AG09309 (cell line): Measurements from ENCODE around the gene TARM1.

ENCODE experiments used
- DNase-seq: peaks from one replicate; pipeline ENCODE4 v3.0.0-alpha.2; 2010; ENCODE audit warnings: low read depth
- H3K4me3 ChIP-seq: 2 replicates; pipeline ENCODE4 v1.5.1; 2011; ENCODE audit warnings: mild to moderate bottlenecking, low read depth, low read length, moderate library complexity; ENCODE audit not compliant: control insufficient read depth
- CTCF ChIP-seq: IDR thresholded peaks from 2 replicates; pipeline ENCODE4 v1.5.1; 2011; ENCODE audit warnings: mild to moderate bottlenecking, low read depth, low read length, inconsistent platforms; ENCODE audit not compliant: insufficient read depth, control insufficient read depth; ENCODE audit errors: missing control alignments

Gene TARM1

DNA sequence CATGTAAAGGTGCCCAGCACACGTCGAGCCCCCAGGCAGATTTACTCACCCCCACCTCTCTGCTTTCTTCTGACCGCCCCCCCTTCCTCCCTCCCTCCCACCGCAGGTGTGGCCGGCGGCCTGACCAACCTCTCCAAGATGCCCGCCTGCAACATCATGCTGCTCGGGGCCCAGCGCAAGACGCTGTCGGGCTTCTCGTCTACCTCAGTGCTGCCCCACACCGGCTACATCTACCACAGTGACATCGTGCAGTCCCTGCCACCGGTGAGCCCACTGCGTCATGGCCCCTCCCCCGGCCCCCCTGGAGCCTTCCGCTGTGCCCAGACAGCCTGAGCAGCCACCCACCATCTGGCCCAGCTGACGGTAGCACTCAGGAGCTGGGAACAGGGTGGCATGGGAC is 43.2 kb upstream of the TARM1 start:
- no peak for TF ChIP-seq CTCF
- no peak for DNase-seq
- H3K4me3 ChIP-seq: no peak overlapping the region

GRCh38 chr19:54123682-54124081 is 42.5 kb upstream of the TARM1 start:
- no peak overlapping the region for H3K4me3 ChIP-seq
- no peak for TF ChIP-seq CTCF
- no peak for DNase-seq

DNA sequence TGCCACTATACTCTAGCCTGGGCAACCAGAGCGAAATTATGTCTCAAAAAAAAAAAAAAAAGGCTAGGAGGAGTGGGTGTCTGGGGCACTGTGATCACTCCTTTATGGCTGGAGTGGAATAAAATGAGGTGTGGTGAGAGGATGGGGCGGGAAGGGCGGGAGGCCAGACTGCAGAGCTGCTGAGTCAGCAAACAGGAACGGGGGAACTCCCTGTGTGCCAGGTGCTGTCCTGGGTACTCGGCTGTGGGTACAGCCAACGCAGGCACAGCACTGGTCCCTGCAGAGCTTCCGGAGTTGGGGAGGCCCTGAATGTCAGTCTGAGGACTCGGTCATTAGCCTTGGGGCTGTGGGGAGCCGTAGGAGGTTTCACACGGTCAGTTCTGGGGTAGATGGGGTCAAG is 40.1 kb upstream of the TARM1 start:
- TF ChIP-seq CTCF: no peak
- DNase-seq: no peak
- no peak overlapping the region for H3K4me3 ChIP-seq

DNA sequence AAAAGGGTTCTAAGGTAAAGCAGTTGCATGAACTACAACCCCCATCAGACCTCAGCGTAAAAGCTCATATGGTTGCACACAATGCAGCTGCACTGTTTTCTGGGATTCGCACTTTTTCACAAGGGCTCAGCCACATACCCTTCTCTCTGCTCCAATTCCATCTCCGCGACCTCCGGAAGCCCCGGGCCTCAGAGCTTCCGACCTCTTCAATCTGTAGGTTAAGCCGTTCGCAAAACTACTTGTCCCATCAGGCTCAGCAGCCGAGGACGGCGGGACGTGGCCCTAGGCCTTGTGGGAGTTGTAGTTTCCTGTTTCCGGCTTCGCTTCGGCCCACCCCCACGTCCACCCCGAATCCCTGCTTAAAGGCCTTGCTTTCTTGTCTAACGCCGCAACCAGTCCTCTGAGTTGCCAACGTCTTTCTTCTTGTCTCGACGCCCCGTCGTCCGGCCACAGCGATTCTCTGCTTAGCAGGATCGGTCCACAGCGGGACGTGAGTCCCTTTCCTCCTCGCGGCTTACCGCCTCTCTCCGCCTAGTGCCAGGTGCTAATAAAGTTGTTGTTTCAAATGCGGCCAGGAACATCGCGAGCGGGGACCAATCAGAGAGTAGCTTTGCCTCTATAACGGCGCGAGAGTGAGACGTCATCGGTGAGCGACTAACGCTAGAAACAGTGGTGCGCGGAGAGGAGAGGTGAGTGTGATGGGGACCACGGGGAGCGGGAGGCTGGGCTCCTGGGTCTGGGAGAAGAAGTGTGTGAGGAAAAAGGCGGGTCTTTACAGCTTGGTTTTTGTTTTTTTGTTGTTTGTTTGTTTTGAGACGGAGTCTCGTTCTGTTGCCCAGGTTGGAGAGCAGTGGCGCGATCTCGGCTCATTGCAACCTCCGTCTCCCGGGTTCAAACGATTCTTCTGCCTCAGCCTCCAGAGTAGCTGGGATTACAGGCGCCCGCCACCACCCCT is 34.2 kb upstream of the TARM1 start, which contains the start of the genes PRPF31 and TFPT:
PRPF31 (plus strand) TSS at position 646 of the 955 bp plus-strand sequence. CDS start 2,525 bp downstream, outside the sequence.
TFPT (minus strand) TSS at position 549 of the 955 bp plus-strand sequence; CDS start at position 161, 388 bp downstream.
- H3K4me3 ChIP-seq: peak within 1 kb of the TSS; percentile 78
- DNase-seq: peak; percentile 92
- TF ChIP-seq CTCF: no peak

DNA sequence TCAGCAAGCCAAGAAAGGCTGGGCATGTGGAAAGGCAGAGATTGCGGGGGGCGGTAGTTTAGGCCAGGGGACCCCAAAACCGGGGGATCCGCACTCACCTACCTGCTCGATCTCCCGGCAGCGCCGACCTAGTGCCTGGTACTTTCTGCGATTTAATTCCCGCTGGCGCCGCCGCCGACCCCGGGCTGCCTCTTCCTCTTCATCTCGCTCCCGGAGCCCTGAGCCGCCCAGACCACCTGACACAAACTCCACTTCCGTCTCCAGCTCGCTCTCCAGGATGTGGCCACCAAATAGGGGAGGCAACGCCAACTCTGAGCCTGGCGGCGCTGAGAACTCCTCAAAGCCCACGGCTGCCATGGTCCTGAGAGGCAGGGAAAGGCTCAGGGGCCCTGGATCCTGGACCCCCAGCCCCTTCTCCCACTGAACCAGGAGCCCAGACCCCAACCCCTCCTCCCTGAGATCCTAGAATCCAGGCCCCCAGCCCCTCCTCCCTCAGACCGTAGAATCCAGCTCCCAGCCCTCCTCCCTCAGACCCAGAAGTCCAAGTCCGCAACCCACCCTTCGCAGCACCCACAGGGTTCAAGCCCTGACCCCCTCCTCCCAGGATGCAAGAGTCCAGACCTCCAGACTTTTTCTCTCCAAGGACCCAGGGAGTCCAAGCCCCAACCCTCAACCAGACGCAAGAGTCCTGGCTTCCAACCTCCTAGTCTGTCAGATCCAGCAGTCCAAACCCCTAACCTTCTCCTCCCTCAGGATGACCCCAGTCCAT is 33.4 kb upstream of the TARM1 start:
- DNase-seq: no peak
- peak overlapping the region; percentile 78 for H3K4me3 ChIP-seq
- no peak for TF ChIP-seq CTCF

GRCh38 chr19:54109651-54110050 is 28.5 kb upstream of the TARM1 start:
- H3K4me3 ChIP-seq: no peak overlapping the region
- DNase-seq: no peak
- no peak for TF ChIP-seq CTCF
